Aorta (tissue), 5 donors: ENCODE measurements around the gene CD46. TPM values are rescaled to one million over a fixed set of nuclear protein-coding genes. Genes with fewer than 3 reads are reported as not detected.
"Not testable (repeated sequence)": the region's sequence is repeated elsewhere in the genome, so short reads cannot be mapped to it uniquely, and the experiment has no call there.

Experiments
- ATAC-seq: fragments of 200-7000 bp; cut with Tn5 transposase; one replicate; pipeline ENCODE4 v1.9.1; 2022; ENCODE audit warnings: moderate library complexity; ENCODE audit not compliant: low FRiP score
- DNase-seq, 2 donors: peaks; one replicate each; pipeline ENCODE4 v3.0.0-alpha.2; 2020
- H3K27ac ChIP-seq, 2 donors: one replicate each; pipeline ENCODE4 v1.5.1; 2013; ENCODE audit warnings: low read length in 2 of 2, mild to moderate bottlenecking in 2 of 2, moderate library complexity in 2 of 2, control low read depth in 1 of 2, inconsistent platforms in 1 of 2, low read depth in 1 of 2
- H3K27me3 ChIP-seq, 2 donors: one replicate each; pipeline ENCODE4 v1.6.1; 2013; ENCODE audit warnings: control low read depth in 1 of 2, low read length in 1 of 2, mild to moderate bottlenecking in 1 of 2, moderate library complexity in 1 of 2; ENCODE audit not compliant: insufficient read depth in 2 of 2, control insufficient read depth in 1 of 2
- H3K36me3 ChIP-seq, 2 donors: one replicate each; pipeline ENCODE4 v1.6.1; 2013; ENCODE audit warnings: control low read depth in 1 of 2, low read length in 1 of 2, mild to moderate bottlenecking in 1 of 2; ENCODE audit not compliant: insufficient read depth in 2 of 2, control insufficient read depth in 1 of 2
- H3K4me1 ChIP-seq, 2 donors: one replicate each; pipeline ENCODE4 v1.6.1; 2013; ENCODE audit warnings: low read length in 2 of 2, control low read depth in 1 of 2, mild to moderate bottlenecking in 1 of 2, moderate library complexity in 1 of 2; ENCODE audit not compliant: insufficient read depth in 2 of 2, control insufficient read depth in 1 of 2
- H3K4me3 ChIP-seq, 2 donors: one replicate each; pipeline ENCODE4 v1.5.1; 2013; ENCODE audit warnings: low read length in 2 of 2, control low read depth in 1 of 2, mild to moderate bottlenecking in 1 of 2
- H3K9me3 ChIP-seq: one replicate; pipeline ENCODE4 v1.6.1; 2013; ENCODE audit warnings: mild to moderate bottlenecking, low read length; ENCODE audit not compliant: control insufficient read depth
- WGBS, 2 donors: extraction: QIAGEN DNeasy Blood & Tissue Kit; methylation state at CpG; one replicate each; pipeline ENCODE4 v1.1.7; 2013; 5-methylcytosine and 5-hydroxymethylcytosine counted together
- intact Hi-C, 2 donors: fragments of 100-400 bp; cut with DNase I; formaldehyde crosslinking; loops; one replicate each; pipeline versions ENCODE4 v1.14.2 to v1.15.0; 2022
- polyA plus RNA-seq, 2 donors: library from polyadenylated mRNA; stranded (reverse); fragments of 200-250 nt; gene quantifications; one replicate each; pipeline ENCODE4 v1.2.3, GENCODE V29; 2013
- total RNA-seq, 2 donors: library from RNA; stranded (reverse); fragmentation: NEBNext Ultra II Directional; extraction: Animal tissue kit (Norgen Biotek cat#: 25700); gene quantifications; one replicate each; pipeline ENCODE4 v1.2.1, GENCODE V29; 2021
- donor health status: healthy with polysubstance abuse.
- donor health status: Bipolar disorder and iron deficiency.
- donor health status: DM: no; HTN: no; CAD: no.
- donor health status: DM: no; HTN: no; CAD: no.
- donor health status: DM: yes; HTN: yes; CAD: no.

The CD46 gene
- total and polyA plus RNA-seq, 4 donors, result 56.3 to 210 (median 171) TPM

- DNase-seq (no peak), ATAC-seq (no peak)
- Histone ChIP-seq H3K4me1 (peaks cover 0 to 4% of the 10 kb centered on the region in 2 donors), H3K36me3 (peaks cover 1 to 2% of the 10 kb centered on the region in 2 donors), H3K27ac (no peak overlapping the region), H3K9me3 (no peaks in the 10 kb centered on the region), H3K27me3 (no peaks in the 10 kb centered on the region), H3K4me3 (no peak overlapping the region)
- intact Hi-C loops, result loop anchor here in 1 of 2 donors (5.0 kb wide), 1 partner anchor 42 kb away; no protein-coding TSS in a partner anchor
- WGBS, 2 donors, result 73 to 76% methylated on average over 7 of the region's 7 CpGs
Observed at GRCh38 chr1:207754974-207755700, 3.3 kb downstream of the CD46 start.

GRCh38 chr1:207755846-207756693 lies 4.2 kb downstream of the CD46 start:
- peaks cover 1 to 2% of the 10 kb centered on the region in 2 donors for H3K36me3 ChIP-seq
- H3K4me1 ChIP-seq, result peaks cover 0 to 4% of the 10 kb centered on the region in 2 donors
- no peak overlapping the region for H3K27ac ChIP-seq
- intact Hi-C loops, result no loop called here
- WGBS, 2 donors, result 67 to 68% methylated on average over 2 of the region's 2 CpGs
- no peak for ATAC-seq
- no peaks in the 10 kb centered on the region for H3K9me3 ChIP-seq
- no peak for DNase-seq
- H3K27me3 ChIP-seq, result no peaks in the 10 kb centered on the region
- H3K4me3 ChIP-seq, result no peak overlapping the region

- H3K36me3 ChIP-seq, result peaks cover 2 to 5% of the 10 kb centered on the region in 2 donors
- ATAC-seq (no peak), DNase-seq (no peak)
- WGBS, 2 donors, result 91 to 93% methylated on average over 13 of the region's 13 CpGs
- intact Hi-C loops, result no loop called here
- no peaks in the 10 kb centered on the region for H3K9me3 ChIP-seq
- H3K4me1 ChIP-seq, result no peaks in the 10 kb centered on the region
- H3K27ac ChIP-seq, result no peak overlapping the region
- H3K4me3 ChIP-seq, result no peak overlapping the region
- no peaks in the 10 kb centered on the region for H3K27me3 ChIP-seq
Observed at GRCh38 chr1:207762622-207763021, 10.8 kb downstream of the CD46 start.

- no peaks in the 10 kb centered on the region for H3K4me1 ChIP-seq
- ATAC-seq, result no peak
- no peak for DNase-seq
- H3K27me3 ChIP-seq, result no peaks in the 10 kb centered on the region
- 88 to 91% methylated on average over 10 of the region's 10 CpGs for WGBS, 2 donors
- no peak overlapping the region for H3K27ac ChIP-seq
- no peak overlapping the region for H3K4me3 ChIP-seq
- intact Hi-C loops, result no loop called here
- H3K36me3 ChIP-seq, result peaks cover 2 to 5% of the 10 kb centered on the region in 2 donors
- H3K9me3 ChIP-seq, result no peaks in the 10 kb centered on the region
Observed at GRCh38 chr1:207763091-207763490, 11.2 kb downstream of the CD46 start.

- peaks cover 2 to 5% of the 10 kb centered on the region in 2 donors for H3K36me3 ChIP-seq
- DNase-seq (no peak), ATAC-seq (no peak)
- intact Hi-C loops, result no loop called here
- no peaks in the 10 kb centered on the region for H3K27me3 ChIP-seq
- no peak overlapping the region for H3K27ac ChIP-seq
- H3K4me1 ChIP-seq, result no peaks in the 10 kb centered on the region
- H3K4me3 ChIP-seq, result no peak overlapping the region
- 87 to 91% methylated on average over 9 of the region's 9 CpGs for WGBS, 2 donors
- H3K9me3 ChIP-seq, result no peaks in the 10 kb centered on the region
Observed at GRCh38 chr1:207763972-207764371, 12.1 kb downstream of the CD46 start.

GRCh38 chr1:207766569-207766968 lies 14.7 kb downstream of the CD46 start:
- Histone ChIP-seq H3K9me3 (no peaks in the 10 kb centered on the region), H3K27me3 (no peaks in the 10 kb centered on the region), H3K27ac (no peak overlapping the region), H3K4me3 (no peak overlapping the region), H3K36me3 (peaks cover 0 to 4% of the 10 kb centered on the region in 2 donors), H3K4me1 (no peaks in the 10 kb centered on the region)
- intact Hi-C loops, result no loop called here
- DNase-seq, result no peak
- ATAC-seq, result no peak
- WGBS, 2 donors, result 9 to 21% methylated on average over 1 of the region's 1 CpG

- H3K27ac ChIP-seq, H3K4me1 ChIP-seq, intact Hi-C loops, ATAC-seq, DNase-seq, H3K4me3 ChIP-seq, H3K36me3 ChIP-seq, H3K9me3 ChIP-seq, H3K27me3 ChIP-seq: not testable (repeated sequence)
- WGBS, 2 donors, result 94 to 95% methylated on average over 3 of the region's 4 CpGs
Observed at GRCh38 chr1:207770514-207770913, 18.7 kb downstream of the CD46 start.

GRCh38 chr1:207776045-207776444 lies 24.2 kb downstream of the CD46 start:
- H3K4me3 ChIP-seq, ATAC-seq, H3K4me1 ChIP-seq, H3K27ac ChIP-seq, H3K27me3 ChIP-seq, H3K36me3 ChIP-seq, DNase-seq, H3K9me3 ChIP-seq, intact Hi-C loops: not testable (repeated sequence)
- WGBS, 2 donors, result 83 to 85% methylated on average over 9 of the region's 9 CpGs
